ENCODE data around the gene CFAP58.
"Not testable (repeated sequence)": the region's sequence is repeated elsewhere in the genome, so short reads cannot be mapped to it uniquely, and the experiment has no call there.

CFAP58 gene

DNA sequence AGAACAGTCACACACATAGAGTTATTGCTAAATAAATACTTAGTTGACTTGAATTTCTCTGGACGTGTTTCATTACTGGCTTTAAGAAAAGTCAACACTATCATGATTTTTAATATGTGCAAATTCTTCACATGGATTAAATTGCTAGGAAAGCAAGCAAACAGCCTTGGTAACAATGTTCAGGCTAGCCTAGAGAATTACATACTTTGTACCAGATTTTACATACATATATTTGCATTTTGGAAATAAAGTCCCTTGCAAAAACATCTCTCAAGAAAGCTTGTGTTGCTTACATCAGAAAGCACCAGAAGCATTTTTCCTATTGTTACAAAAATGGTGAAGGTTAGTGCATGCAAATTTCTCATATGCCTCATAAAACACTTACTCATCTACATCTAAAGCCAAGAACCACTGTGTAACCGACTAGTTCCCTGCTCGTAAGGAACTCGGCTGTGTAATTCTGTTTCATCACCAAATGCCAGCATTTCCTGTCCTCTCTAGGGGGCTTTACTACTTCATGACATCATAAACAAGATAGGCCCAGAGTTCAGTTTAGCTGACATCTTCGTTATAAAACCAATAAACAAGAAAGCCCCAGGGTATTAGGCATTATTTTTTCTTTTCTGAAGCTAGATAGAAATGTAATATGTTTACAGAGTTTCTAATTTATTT is 87.8 kb downstream of the CFAP58 start:
- peak; percentile 95 for DNase-seq

DNA sequence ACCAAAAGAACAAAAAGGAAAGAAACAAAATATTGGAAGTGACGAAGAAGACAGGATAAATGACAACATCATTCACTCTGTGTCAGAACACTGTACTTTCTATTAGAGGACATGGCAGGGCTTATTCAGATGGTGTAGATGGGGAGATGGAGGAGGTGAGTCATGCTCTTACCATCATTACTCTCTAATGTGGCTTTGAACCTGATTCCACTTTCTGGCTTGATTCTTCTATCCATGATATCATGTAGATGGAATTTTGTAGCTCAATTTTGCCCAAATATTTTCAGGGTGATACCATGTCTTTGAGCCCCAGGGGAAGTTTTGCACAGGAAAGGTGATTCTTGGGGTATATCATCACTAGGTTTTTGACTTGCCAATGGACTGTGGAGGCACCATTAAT is 91.7 kb downstream of the CFAP58 start:
- DNase-seq = peak; percentile 89

DNA sequence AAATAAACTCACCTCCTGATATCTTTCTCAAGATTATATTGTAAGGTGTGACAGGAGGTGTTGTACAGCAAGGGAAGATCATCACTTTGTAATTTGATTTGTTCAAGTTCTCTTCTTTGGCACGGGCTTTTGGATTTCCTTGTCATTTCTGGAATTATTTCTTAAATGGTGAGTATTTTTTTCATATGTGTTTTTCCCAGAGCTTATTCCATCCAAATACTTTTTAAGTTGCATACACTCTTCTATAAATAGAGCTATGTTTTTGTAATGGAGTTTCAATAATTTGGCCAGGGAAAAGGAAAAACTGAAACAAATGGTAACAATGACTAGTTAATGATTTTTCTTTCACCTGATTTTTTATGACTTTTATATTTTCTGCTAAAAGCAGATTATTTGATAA is 92.5 kb downstream of the CFAP58 start:
- no peak for DNase-seq

DNA sequence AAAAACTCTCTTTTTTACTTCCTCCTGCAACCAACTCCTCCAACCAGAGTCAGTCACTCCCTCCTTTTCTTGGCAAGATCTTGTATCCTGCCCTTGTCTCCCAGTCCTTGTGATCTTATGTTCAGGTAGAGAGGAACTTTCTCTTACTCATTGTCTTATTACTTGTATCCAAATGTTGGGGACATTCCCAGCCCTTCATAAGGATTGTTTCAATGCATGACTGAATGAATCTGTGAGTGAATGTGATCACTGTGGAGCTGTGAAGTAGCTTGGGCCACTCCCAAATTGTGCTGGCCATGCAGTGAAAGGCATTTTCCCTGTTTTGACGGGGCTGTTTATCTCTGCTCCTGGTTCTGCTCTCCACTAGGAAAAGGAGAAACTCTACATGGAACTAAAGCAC is 93.7 kb downstream of the CFAP58 start:
- DNase-seq = peak; percentile 41

DNA sequence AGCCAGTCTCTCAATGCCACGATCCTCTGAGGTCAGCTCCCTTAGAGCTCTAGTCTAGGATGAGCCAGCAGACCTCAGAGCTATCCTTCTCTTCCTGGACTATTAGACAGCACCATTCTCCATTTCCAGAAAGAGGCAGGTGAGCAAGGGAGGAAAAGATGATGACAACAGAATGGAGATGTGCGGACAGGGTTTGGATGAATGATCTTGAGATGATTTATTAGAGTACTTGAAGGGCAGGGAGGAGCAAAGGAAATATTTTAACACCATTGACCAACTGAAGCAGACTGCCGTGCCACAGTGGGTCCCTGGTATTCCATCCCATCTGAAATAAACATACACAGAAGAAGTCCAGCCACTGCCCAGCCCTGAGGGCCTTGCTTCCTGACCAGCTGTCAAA is 94.3 kb downstream of the CFAP58 start:
- DNase-seq = no peak

DNA sequence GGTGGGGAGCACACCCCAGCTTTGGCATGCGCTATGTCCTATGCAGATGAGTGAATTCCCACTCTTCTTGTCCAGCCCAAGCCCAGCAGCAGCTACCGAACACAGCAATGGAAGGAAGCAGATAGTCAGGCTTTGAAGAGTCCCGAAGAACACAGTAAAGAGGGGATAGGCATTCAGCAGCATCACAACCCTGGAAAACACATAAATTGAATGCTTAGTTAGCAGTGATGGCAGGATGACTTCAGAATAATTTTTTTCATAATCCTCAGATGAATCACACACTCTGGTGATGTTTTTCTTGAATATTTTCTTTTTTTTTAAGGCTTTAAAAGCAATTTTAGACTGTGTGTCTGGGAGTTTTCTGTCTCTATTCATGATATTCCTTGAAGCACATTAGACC is 95.8 kb downstream of the CFAP58 start:
- peak; percentile 71 for DNase-seq

DNA sequence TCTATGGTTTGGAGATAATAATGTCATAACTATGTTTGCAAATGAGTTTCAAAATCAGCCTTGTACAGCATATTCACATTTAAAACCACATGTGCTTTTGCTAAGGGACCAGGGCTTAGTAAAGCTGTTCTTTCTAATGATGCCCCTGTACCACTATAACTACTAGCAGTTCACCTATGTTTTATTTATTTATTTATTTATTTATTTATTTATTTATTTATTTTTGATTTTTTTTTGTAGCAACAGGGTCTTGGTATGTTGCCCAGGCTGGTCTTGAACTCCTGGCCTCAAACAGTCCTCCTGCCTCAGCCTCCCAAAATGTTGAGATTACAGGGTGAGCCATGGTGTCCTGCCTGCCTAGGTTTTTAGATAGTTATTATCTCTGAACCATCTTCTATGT is 96.9 kb downstream of the CFAP58 start:
- no peak for DNase-seq

DNA sequence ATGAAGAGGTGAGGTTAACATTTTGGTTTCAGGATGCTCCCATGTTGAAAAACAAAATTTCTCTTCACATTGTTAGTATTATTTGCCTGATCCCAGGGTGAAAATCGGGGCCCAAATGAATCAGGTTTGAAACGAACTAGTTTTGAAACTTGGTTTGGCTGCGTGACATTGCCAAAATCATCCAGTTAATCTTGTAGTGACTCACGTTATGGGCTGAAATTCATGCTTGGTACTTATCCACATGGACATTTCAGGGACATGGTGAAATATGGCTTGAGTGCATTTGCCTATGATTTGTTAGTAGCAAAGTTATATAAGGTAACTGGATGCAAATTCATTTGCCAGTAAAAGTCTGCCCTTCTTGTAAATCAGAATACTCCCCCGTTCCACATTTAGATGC is 97.3 kb downstream of the CFAP58 start:
- peak; percentile 15 for DNase-seq

DNA sequence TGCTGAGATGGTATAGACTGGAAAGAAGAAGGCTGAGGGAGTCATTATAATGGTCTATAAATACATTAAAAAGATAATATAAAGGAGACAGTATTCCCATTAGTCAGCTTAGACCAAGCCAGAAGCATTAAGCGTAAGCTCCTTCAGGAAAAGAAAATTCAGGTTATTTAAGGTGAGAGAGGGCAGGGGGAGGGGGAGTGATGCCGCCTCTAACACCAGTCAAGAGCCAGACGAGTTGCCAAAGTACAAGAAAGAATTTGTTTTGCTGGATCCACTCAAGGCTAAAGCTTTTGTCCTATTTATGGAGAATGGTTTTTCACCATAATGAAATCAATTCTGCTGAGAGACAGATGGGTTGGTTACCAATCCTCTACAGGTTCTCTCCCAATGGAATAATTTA is 99.3 kb downstream of the CFAP58 start:
- no peak for DNase-seq

DNA sequence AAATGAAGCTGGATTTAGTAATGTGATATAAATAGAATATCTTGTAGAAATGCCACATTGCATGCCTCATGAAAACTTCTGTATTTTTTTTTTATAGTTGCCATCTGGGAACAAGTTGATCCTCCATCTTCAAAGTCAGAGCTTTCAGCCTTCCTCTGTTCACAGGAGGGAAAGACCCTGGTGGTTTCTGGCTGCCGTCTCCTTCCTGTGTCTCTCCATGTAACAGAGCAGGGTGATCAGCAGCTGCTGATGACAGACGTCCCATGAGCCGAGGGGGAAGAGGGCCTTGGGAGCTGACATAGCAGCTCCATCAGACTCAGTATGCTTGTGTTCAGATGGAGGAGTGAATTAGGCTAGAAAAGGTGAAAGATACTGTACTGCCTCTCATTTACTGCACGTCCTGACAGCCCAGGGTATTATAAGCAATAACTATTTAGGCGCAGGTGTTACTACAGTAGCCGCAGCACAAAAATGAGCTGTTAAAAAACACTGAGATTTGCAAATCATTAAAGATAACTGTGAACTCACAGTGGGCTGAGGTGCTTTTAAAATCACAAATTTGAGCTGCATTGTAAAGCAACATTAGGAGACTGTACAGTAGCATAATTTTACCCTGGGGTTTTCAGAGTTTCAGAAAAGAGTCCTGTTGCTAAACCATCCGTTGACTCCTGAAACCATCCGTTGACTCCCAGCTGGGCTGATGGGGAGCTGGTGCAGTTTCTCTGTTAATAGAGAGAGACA is 103.3 kb downstream of the CFAP58 start:
- DNase-seq = no peak

DNA sequence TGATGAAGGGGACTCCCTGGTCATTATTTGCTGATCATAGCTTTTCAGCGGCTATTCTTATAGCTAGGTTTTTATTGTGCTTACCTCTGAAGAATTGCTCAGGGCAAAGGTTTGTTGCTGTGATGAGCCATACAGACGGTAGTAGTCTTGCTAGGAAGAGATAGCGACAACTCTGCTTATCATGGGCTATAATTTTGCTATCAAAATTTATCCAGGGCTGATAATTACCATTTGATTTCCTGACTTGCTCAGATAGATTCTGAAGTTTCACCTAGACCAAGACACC is 103.9 kb downstream of the CFAP58 start:
- DNase-seq = no peak

DNA sequence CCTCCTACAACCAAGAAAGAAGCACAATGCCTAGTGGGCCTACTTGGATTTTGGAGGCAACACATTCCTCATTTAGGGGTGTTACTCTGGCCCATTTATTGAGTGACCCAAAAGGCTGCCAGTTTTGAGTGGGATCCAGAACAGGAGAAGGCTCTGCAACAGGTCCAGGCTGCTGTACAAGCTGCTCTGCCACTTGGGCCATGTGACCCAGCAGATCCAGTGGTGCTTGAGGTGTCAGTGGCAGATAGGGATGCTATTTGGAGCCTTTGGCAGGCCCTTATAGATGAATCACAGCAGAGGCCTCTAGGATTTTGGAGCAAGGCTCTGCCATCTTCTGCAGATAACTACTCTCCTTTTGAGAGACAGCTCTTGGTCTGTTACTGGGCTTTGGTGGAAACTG is 111.9 kb downstream of the CFAP58 start:
- not testable (repeated sequence) for DNase-seq

DNA sequence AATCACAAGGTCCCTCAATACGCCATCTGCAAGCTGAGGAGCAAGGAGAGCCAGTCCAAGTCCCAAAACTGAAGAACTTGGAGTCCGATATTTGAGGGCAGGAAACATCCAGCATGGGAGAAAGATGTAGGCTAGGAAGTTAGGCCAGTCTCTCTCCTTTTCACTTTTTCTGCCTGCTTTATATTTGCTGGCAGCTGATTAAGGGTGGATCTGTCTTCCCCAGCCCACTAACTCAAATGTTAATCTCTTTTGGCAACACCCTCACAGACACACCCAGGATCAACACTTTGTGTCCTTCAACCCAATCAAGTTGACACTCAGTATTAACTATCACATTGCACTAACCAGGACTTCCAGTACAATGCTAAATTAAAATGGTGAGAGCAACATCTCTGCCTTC is 115.2 kb downstream of the CFAP58 start:
- DNase-seq = not testable (repeated sequence)

DNA sequence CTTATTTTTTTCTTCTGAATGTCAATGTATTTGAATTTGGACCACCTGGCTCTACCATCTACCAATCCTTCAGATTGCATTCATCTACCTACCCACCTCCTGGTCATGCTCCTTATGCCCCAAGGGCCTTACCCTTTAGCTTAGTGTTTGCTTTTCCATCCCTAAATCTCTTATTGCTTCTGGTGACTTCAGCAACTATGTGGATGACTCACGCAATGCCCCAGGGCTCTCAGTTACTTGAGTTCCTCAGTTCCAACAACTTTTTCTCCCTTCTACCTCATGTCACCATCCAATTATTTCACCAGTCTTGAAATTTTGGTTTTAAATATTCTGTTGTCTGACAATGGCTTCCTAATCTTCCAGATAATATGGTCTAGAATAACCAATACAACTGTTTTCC is 118.9 kb downstream of the CFAP58 start:
- DNase-seq = peak; percentile 8

DNA sequence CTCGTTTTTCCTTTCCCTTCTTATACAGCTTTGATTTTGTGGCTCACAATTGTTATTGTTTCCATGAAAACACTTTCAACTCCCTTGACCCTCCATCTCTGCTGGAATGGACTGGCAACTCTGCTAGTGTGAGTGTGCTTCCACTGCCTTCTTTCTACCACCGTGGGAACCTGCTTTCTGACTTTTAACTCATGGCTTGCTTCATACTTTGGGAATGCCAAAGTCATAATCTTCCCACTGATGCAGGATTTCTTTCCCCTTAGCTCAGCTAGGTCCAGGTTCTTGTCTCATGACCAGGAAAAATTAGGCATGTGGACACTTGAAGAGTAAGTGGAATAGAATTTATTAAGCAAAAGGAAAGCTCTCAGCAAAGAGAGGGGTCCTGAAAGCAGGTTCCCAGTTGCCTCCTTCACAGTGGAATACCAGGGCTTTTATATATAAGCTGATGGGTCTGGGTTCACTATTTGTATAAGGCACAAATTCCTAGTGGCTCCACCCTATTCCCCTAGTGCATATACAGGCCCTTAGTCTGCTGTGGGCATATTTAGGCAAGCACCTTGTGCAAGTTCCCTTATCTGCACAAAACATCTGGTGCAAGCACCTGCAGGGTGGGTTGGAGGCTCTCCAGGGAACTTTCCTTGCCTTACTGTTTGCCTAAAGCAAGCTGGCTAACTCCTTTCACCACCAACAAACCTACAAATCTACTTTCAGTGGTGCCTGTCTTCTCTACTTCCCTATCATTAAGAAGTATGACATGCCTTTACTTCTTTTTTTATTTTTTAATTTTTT is 119.5 kb downstream of the CFAP58 start:
- DNase-seq = peak; percentile 4

DNA sequence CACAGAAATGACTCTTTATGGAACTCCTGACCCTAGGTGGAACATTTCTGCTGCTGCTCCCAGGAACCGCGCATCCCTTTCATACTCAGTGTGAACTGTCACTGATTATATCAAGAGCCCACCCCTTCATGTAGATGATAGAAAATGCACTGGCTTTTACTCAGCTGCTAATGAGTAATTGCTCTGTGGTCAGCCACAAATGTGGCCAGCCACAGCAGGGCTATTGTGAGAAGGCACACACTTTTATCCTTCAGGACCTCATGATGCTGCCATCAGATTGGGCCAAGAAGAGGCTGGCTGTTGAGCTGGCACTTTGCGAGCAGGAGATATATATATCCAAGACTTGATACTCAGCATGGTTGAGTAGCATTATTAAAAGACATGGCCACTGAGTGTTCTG is 124.7 kb downstream of the CFAP58 start:
- DNase-seq = no peak

DNA sequence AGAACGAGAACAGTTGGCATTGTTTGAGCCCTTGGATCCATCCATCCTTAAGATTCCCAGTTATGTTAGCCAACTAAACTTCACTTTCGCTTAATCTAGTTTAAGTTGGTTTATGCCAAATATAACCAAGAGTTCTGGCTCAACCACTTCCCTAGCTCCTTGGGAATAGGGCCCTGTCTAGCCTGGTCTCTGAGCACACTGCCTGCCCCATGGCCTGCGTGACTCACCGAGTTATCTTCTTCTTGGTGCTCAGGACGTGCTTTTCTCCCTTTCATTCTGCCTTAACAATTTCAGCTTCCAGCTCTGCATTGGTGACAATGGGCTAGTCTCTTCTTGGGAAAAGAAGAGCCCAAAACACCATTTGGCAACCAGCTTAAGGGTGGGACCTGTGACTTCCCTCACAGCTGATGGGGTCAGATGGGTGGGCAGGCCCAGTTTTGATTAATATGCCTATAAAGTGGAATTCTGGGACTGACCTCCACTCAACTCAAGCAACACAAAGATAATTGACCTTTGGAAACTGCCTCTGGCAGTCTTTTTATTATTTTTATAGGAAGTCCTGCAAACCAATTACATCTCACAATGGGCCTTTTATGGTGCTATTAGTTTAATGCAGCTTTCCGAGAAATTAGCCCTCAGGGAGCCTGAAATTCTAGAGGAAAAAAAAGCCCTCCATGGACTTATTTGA is 126.4 kb downstream of the CFAP58 start:
- DNase-seq = no peak

DNA sequence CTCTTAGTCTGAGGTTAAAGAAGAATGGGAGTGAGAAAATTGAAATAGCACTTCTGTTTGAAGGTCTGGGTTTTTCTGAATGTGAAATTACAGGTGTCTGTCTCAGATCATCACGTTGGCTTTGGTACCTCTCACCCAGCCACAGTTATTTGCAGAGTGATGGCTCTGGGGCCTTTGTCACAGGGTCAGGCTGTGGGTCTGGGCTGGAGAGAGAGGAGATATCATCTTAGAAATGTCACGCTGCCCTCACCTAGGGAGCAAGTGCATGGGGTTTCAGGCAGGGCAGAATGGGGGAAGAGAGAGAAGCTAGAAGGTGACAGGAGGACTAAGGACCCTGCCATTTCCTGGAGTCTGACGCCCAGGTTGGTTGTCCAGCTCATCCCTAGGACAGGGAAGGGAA is 127.2 kb downstream of the CFAP58 start:
- DNase-seq = no peak

DNA sequence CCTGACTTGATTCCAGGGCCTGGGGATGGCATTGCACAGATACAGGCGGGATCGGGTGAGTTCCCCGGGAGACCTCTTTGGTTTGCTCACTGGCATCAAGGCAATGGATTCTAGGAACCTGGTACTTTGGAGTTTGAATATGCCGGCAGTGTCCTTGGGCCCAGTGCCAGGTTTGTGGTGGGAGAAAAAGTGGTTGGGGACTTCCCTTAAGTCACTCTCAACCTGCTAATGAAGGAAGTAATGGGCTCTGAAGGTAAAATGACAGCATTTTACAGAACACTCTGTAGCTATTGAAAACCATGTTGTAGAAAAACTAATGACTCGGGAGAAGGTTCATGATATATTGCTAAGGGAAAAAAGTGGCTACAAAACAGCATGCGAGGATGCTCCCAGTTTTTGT is 129.9 kb downstream of the CFAP58 start:
- no peak for DNase-seq

DNA sequence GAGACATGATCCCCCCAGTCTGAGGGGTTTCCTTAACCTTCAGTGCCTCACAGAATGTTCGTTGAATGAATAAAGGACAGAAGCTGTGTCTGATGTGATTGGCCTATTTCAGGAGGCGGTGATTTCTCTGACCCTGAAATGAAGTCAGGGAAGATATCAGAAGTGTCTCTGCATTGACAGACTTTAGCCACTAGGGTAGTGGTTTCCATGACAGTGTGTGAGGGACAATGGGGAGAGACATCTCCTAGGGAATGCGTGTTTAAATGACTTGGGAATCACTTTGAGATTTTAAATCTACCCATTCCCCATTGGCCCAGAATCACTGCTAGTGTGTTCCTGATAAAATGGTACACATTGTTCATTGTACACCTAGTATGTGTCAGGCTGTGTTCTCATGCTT is 132.0 kb downstream of the CFAP58 start:
- DNase-seq = no peak

DNA sequence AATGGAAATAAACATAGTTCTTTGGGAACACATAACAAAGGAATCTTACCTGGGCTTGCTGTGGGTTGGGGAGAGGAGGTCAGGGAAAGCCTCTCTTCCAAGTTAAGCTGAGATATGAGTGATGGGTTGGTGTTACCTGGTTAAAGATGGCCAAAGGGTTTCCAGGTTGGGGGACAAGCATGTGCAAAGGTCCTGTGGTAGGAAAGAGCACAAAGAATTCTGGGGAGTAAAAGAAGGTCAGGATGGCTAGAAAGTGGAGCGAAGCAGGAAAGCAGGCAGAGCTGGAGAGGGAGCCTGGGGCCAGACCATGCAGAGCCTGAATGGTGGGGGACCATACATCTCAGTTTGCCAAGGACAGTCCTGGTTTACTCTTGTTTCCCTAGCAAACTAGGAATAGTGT is 133.2 kb downstream of the CFAP58 start:
- no peak for DNase-seq

DNA sequence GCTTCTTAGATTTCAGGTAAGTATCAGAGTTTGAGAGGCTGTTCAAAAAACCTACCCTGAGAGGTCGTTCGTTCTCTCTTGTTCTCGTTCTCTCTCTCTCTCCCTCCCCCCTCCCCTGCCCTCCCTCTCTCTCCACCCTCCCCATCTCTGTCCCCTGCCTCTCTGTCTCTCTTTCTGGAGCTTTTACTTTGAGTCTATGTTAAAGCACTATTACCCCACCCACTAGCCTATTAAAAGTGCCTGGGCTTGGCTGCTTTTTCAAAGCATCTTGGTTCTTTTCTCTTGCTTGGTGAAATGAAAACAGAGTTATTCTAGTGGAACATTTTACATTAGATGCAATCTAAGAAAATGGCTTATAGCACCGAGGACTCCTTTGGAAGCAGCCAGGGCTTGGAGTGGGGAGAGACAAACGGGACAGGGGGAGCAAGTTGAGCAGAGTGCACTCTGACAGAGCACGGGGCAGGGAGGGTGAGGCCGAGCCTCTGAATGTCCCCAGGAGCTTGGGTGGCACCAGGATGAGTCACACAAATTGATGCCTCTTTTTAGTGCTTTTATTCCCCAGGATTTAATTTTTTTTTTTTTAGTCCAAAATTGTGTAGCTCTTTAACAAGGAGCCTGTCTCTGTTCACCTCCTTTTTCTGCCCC is 134.3 kb downstream of the CFAP58 start:
- DNase-seq = no peak

DNA sequence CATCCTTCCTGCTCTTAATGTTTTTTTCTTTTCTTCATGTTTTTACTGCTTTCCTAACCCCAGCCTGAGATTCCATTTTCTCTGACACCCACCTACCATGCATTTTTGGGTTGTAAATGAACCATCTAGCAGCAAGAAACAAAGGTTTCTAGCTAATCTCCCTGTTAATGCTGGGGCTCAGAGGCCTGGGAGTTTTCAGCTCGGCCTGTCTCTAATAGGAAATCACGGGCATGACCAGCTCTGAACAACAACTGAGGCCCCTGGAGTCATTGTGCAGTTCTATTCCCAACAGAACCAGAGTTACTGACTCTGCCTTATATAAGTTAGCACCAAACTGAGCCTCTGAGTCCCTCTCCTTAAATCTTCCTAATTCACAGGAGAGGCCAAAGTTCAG is 134.8 kb downstream of the CFAP58 start:
- DNase-seq = no peak

Measured in fibroblast of skin of abdomen (primary cell).